MM.1S (cell line): ENCODE data around the gene NMRK2.
"Not testable (repeated sequence)": the region's sequence is repeated elsewhere in the genome, so short reads cannot be mapped to it uniquely, and the experiment has no call there.

ENCODE experiments used
- DNase-seq: peaks from one replicate; pipeline ENCODE4 v3.0.0-alpha.2; 2015
- H2AFZ ChIP-seq: fragments of 300-600 bp; sonication (generic); 2 replicates; pipeline ENCODE4 v1.6.0; 2016; ENCODE audit warnings: antibody characterized with exemption, low read length
- H3F3A ChIP-seq: fragments of 300-600 bp; sonication (generic); 2 replicates; pipeline ENCODE4 v1.6.1; 2016; ENCODE audit warnings: mild to moderate bottlenecking, antibody characterized with exemption, low read length, moderate library complexity, mixed read lengths; ENCODE audit not compliant: insufficient read depth
- H3K27ac ChIP-seq: fragments of 300-600 bp; sonication (generic); 2 replicates; pipeline ENCODE4 v1.5.1; 2016; ENCODE audit warnings: mild to moderate bottlenecking, low read length
- H3K27me3 ChIP-seq: fragments of 300-600 bp; sonication (generic); replicated peaks from 2 replicates; pipeline ENCODE4 v1.6.0; 2016; ENCODE audit warnings: low read length; ENCODE audit not compliant: insufficient read depth
- H3K36me3 ChIP-seq: fragments of 300-600 bp; sonication (generic); replicated peaks from 2 replicates; pipeline ENCODE4 v1.6.1; 2016; ENCODE audit warnings: mild to moderate bottlenecking, low read length, mixed read lengths; ENCODE audit not compliant: insufficient read depth
- H3K4me1 ChIP-seq: fragments of 300-600 bp; sonication (generic); 2 replicates; pipeline ENCODE4 v1.6.1; 2016; ENCODE audit warnings: low read length, mixed read lengths
- H3K4me2 ChIP-seq: fragments of 300-600 bp; sonication (generic); 2 replicates; pipeline ENCODE4 v1.6.0; 2016; ENCODE audit warnings: low read depth, low read length
- H3K4me3 ChIP-seq: fragments of 300-600 bp; sonication (generic); 2 replicates; pipeline ENCODE4 v1.5.1; 2016; ENCODE audit warnings: low read length, mixed read lengths
- H3K79me2 ChIP-seq: fragments of 300-600 bp; sonication (generic); 2 replicates; pipeline ENCODE4 v1.6.1; 2016; ENCODE audit warnings: mixed run types, low read length, mixed read lengths
- H3K9ac ChIP-seq: fragments of 300-600 bp; sonication (generic); 2 replicates; pipeline ENCODE4 v1.6.1; 2016; ENCODE audit warnings: low read length, mixed read lengths
- H3K9me2 ChIP-seq: fragments of 300-600 bp; sonication (generic); replicated peaks from 2 replicates; pipeline ENCODE4 v1.6.1; 2016; ENCODE audit warnings: mild to moderate bottlenecking, low read length, mixed read lengths; ENCODE audit not compliant: insufficient read depth
- H3K9me3 ChIP-seq: fragments of 300-600 bp; sonication (generic); replicated peaks from 2 replicates; pipeline ENCODE4 v1.6.1; 2016; ENCODE audit warnings: mild to moderate bottlenecking, low read length, mixed read lengths; ENCODE audit not compliant: insufficient read depth
- H4K20me1 ChIP-seq: fragments of 300-600 bp; sonication (generic); 2 replicates; pipeline ENCODE4 v1.6.1; 2016; ENCODE audit warnings: mild to moderate bottlenecking, low read length, moderate library complexity, mixed read lengths; ENCODE audit not compliant: insufficient read depth
- EZH2 ChIP-seq: fragments of 300-600 bp; sonication (generic); optimal IDR thresholded peaks from 2 replicates; pipeline ENCODE3; 2017; ENCODE audit warnings: low read depth, mild to moderate bottlenecking, antibody characterized with exemption, low read length, mixed read lengths
- EZH2phosphoT487 ChIP-seq: fragments of 300-600 bp; sonication (generic); IDR thresholded peaks from 2 replicates; pipeline ENCODE4 v1.6.1; 2018; ENCODE audit warnings: antibody characterized with exemption, low read length
- TF ChIP-seq, protein P1 (sequence below): fragments of 300-600 bp; sonication (generic); IDR thresholded peaks from 2 replicates; pipeline ENCODE4 v1.5.1; 2016; ENCODE audit warnings: antibody characterized with exemption, low read length, mixed read lengths

NMRK2 gene

DNA sequence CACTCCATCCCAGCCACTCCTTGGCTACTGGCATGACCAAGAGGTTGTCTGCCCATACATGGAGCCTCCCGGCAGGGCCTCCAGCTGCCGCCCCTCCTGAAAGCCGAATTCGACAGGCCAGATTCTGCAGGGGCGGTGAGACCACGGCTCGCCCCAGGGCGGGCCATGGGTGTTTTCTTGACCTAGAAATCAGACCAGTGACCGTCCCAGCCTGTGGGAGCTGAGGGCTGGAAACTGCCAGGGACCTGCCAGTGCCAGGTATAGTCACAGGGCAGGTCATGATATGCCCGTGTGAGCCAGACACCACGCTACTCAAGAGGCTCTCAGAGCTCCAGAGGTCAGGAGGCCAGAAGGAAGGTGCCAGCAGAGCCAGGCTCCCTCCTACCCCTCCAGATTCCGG is 21.2 kb downstream of the NMRK2 start:
- H4K20me1 ChIP-seq: peaks cover 2% of the 10 kb centered on the region; the same call in 1 of the 2 replicates
- peaks cover 30% of the 10 kb centered on the region for H3K27me3 ChIP-seq
- no peaks in the 10 kb centered on the region for H3K4me1 ChIP-seq
- no peaks in the 10 kb centered on the region for H3K79me2 ChIP-seq
- H3F3A ChIP-seq: no peaks in the 10 kb centered on the region
- H3K4me3 ChIP-seq: no peak overlapping the region
- no peak overlapping the region for H3K4me2 ChIP-seq
- H3K36me3 ChIP-seq: no peaks in the 10 kb centered on the region; the same call in 1 of the 2 replicates
- DNase-seq: no peak
- TF ChIP-seq EZH2phosphoT487: no peak
- no peak for TF ChIP-seq EZH2
- TF ChIP-seq, protein P1, sequence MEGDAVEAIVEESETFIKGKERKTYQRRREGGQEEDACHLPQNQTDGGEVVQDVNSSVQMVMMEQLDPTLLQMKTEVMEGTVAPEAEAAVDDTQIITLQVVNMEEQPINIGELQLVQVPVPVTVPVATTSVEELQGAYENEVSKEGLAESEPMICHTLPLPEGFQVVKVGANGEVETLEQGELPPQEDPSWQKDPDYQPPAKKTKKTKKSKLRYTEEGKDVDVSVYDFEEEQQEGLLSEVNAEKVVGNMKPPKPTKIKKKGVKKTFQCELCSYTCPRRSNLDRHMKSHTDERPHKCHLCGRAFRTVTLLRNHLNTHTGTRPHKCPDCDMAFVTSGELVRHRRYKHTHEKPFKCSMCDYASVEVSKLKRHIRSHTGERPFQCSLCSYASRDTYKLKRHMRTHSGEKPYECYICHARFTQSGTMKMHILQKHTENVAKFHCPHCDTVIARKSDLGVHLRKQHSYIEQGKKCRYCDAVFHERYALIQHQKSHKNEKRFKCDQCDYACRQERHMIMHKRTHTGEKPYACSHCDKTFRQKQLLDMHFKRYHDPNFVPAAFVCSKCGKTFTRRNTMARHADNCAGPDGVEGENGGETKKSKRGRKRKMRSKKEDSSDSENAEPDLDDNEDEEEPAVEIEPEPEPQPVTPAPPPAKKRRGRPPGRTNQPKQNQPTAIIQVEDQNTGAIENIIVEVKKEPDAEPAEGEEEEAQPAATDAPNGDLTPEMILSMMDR: no peak
- H3K9me3 ChIP-seq: no peaks in the 10 kb centered on the region
- H3K9me2 ChIP-seq: no peaks in the 10 kb centered on the region
- H3K27ac ChIP-seq: no peak overlapping the region
- H3K9ac ChIP-seq: no peak overlapping the region
- H2AFZ ChIP-seq: no peak overlapping the region

- H3K9me2 ChIP-seq, H3K79me2 ChIP-seq, H3K36me3 ChIP-seq, H3K4me3 ChIP-seq, H2AFZ ChIP-seq, H3K4me2 ChIP-seq, H3K27ac ChIP-seq, DNase-seq, H3K9ac ChIP-seq, H3K9me3 ChIP-seq, H3F3A ChIP-seq, H3K4me1 ChIP-seq, H4K20me1 ChIP-seq: not testable (repeated sequence)
- peaks cover 19% of the 10 kb centered on the region for H3K27me3 ChIP-seq
Measured at GRCh38 chr19:3955276-3955675, 22.4 kb downstream of the NMRK2 start.

- no peak overlapping the region for H3K4me2 ChIP-seq
- H3K36me3 ChIP-seq: peaks cover 3% of the 10 kb centered on the region
- no peaks in the 10 kb centered on the region for H3K4me1 ChIP-seq
Measured at GRCh38 chr19:3955688-3956087, 22.8 kb downstream of the NMRK2 start.

DNA sequence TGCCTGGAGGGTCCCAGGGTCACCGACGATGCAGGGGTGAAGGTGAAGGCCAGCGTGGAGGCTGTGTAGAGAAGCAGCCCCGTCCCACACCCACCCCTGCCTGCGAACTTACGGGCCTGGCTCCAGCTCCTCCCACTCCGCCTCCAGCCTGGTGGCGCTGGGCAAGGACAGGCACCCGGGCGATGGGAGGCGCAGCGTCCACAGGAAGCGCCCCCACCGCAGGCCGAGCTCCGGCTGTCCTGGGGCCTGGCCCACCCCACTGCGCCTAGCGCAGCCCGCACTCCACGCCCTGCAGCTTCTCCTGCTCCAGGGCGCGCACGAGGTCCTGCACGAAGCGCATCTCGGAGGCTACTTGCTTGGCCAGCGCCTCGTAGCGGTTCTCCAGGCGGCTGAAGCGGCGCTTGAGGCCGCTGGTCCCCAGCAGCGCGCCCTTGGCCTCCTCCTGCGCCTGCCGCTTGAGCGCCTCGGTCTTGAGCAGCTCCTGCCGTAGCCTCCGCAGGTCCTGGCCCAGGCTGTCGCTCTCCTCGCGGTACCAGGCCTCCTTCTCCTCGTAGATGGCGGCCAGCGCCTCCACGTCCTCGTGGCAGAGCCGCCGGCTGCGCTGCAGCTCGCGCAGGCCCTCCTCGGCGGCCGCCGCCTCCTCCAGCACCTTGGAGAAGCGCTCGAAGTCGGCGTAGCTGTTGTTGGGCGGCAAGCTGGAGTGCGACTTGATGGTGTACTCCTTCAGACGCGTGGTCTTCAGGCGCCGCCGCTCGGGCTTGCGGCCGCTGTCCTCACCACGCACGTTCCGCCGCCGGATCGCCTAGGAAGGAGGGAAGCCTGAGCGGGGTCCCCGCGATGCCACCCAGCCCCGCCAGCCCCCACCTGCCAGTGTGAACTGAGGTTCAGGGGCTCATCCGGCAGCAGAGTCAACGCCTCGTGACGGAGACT is 26.2 kb downstream of the NMRK2 start:
- no peaks in the 10 kb centered on the region for H3F3A ChIP-seq
- H4K20me1 ChIP-seq: no peaks in the 10 kb centered on the region; the same call in 1 of the 2 replicates
- H3K9me3 ChIP-seq: no peaks in the 10 kb centered on the region
- no peak overlapping the region for H3K4me2 ChIP-seq
- no peaks in the 10 kb centered on the region for H3K27me3 ChIP-seq
- H3K9me2 ChIP-seq: no peaks in the 10 kb centered on the region
- DNase-seq: no peak
- no peak for TF ChIP-seq EZH2
- TF ChIP-seq, protein P1: no peak
- TF ChIP-seq EZH2phosphoT487: no peak
- no peak overlapping the region for H3K9ac ChIP-seq
- H3K4me1 ChIP-seq: no peaks in the 10 kb centered on the region
- no peak overlapping the region for H3K27ac ChIP-seq
- no peak overlapping the region for H3K4me3 ChIP-seq
- peaks cover 9% of the 10 kb centered on the region for H3K36me3 ChIP-seq
- H2AFZ ChIP-seq: no peak overlapping the region
- no peaks in the 10 kb centered on the region for H3K79me2 ChIP-seq

More at GRCh38 chr19:3955688-3956087, 22.8 kb downstream of the NMRK2 start:
- H3K79me2 ChIP-seq: no peaks in the 10 kb centered on the region
- H2AFZ ChIP-seq: no peak overlapping the region
- H3K4me3 ChIP-seq: no peak overlapping the region
- H4K20me1 ChIP-seq: no peaks in the 10 kb centered on the region; the same call in 1 of the 2 replicates
- no peaks in the 10 kb centered on the region for H3K9me2 ChIP-seq
- TF ChIP-seq EZH2 (no peak), EZH2phosphoT487 (no peak)
- H3K27ac ChIP-seq: no peak overlapping the region
- no peak overlapping the region for H3K9ac ChIP-seq
- H3F3A ChIP-seq: no peaks in the 10 kb centered on the region
- DNase-seq: no peak
- H3K27me3 ChIP-seq: peaks cover 15% of the 10 kb centered on the region
- no peaks in the 10 kb centered on the region for H3K9me3 ChIP-seq
